ENCODE results near the gene PPARD. TPM values are rescaled to one million over a fixed set of nuclear protein-coding genes. Genes with fewer than 3 reads are reported as not detected.
"Not testable (repeated sequence)": the region's sequence is repeated elsewhere in the genome, so short reads cannot be mapped to it uniquely, and the experiment has no call there.

Gene PPARD
- total RNA-seq, 2 donors from 2014 or later: 6.0 to 11.2 TPM

DNA sequence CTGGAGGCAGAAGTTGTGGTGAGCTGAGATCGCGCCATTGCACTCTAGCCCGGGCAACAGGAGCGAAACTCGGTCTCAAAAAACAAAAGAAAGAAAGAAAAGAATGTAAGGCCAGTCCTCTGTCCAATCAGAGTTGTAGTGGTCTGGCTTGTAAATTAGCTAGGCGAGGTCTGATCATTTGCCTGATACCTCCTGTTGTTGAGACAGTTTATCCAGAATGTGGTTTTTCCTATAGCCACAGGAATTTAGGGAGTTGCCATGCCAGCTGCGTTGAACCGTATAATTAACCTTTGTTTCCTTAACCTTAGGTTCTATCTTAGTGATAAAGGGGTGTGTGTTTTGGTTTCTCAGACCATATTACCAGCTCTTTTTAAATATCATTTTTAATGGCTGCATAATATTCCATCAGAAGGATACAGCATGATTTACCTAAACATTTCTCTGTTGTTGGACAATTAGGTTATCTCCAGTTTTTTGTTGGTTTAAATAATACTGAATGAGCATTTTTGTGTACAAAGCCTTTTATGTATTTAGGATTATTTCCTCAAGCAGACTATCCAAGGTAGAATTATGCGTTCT, 11.7 kb upstream of the PPARD start:
- no peak for DNase-seq
- Histone ChIP-seq H3K36me3 (replicated peaks in 1 of 2; ENCODE audit: insufficient read depth in 1 of 2, low read depth in 2 of 2) (no peaks in the 10 kb centered on the region), H3K4me3 (no peak overlapping the region), H3K4me1 (no peaks in the 10 kb centered on the region), H3K9me3 (no peaks in the 10 kb centered on the region), H3K27me3 (no peaks in the 10 kb centered on the region), H3K27ac (no peak overlapping the region)
- intact Hi-C loops (cut with DNase I): no loop called here
- no peak for ATAC-seq
- WGBS, 2 donors: 90 to 97% methylated on average over 9 of the region's 9 CpGs
- TF ChIP-seq, protein P1, sequence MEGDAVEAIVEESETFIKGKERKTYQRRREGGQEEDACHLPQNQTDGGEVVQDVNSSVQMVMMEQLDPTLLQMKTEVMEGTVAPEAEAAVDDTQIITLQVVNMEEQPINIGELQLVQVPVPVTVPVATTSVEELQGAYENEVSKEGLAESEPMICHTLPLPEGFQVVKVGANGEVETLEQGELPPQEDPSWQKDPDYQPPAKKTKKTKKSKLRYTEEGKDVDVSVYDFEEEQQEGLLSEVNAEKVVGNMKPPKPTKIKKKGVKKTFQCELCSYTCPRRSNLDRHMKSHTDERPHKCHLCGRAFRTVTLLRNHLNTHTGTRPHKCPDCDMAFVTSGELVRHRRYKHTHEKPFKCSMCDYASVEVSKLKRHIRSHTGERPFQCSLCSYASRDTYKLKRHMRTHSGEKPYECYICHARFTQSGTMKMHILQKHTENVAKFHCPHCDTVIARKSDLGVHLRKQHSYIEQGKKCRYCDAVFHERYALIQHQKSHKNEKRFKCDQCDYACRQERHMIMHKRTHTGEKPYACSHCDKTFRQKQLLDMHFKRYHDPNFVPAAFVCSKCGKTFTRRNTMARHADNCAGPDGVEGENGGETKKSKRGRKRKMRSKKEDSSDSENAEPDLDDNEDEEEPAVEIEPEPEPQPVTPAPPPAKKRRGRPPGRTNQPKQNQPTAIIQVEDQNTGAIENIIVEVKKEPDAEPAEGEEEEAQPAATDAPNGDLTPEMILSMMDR (IDR thresholded peaks at IDR 0.05): no peak
- no peak for TF ChIP-seq POLR2A (IDR thresholded peaks at IDR 0.05)

DNA sequence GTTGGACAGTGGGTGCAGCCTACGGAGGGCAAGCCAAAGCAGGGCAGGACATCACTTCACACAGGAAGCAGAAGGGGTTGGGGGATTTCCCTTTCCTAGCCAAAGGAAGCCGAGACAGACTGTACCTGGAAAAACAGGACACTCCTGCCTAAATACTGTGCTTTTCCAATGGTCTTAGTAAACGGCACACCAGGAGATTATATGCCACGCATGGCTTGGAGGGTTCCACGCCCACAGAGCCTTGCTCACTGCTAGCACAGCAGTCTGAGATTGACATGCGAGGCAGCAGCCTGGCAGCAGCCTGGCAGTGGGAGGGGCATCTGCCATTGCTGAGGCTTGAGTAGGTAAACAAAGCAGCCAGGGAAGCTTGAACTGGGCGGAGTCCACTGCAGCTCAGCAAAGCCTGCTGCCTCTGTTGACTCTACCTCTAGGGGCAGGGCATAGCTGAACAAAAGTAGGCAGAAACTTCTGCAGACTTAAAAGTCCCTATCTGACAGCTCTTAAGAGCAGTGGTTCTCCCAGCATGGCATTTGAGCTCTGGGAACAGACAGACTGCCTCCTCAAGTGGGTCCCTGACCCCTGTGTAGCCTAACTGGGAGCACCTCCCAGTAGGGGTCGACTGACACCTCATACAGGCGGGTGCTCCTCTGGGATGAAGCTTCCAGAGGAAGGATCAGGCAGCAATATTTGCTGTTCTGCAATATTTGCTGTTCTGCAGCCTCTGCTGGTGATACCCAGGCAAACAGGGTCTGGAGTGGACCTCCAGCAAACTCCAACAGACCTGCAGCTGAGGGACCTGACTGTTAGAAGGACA, 10.1 kb upstream of the PPARD start:
- H3K9me3 ChIP-seq; H3K27ac ChIP-seq; H3K4me3 ChIP-seq; H3K27me3 ChIP-seq; H3K4me1 ChIP-seq; ATAC-seq; intact Hi-C loops (cut with DNase I); H3K36me3 ChIP-seq (replicated peaks in 1 of 2; ENCODE audit: insufficient read depth in 1 of 2, low read depth in 2 of 2): not testable (repeated sequence)
- TF ChIP-seq, protein P1 (IDR thresholded peaks at IDR 0.05): peak in 1 of 7 experiments; percentile 23
- DNase-seq: peak; percentile 32 to 82 (median 62)
- WGBS, 2 donors: 71 to 78% methylated on average over 6 to 9 of the region's 9 CpGs

DNA sequence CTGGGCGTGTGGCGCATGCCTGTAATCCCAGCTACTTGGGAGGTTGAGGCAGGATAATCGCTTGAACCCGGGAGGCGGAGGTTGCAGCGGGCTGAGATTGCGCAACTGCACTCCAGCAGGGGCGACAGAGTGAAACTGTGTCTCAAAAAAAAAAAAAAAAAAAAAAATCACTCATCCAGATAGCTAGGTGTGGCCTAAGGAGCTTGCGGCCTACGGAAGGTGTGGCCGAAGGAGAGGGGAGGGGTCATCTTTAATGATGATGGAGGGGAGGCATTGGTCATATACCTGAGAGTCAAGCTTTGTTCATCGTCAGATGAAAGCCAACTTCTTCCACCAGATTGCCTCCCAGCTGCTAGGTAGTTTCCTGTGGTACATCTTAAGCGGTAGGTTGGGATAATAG, 801 bp upstream of the PPARD start:
- H3K4me1 ChIP-seq: peaks cover 27% of the 10 kb centered on the region
- H3K9me3 ChIP-seq: no peaks in the 10 kb centered on the region
- no peaks in the 10 kb centered on the region for H3K27me3 ChIP-seq
- intact Hi-C loops (cut with DNase I): no loop called here
- H3K36me3 ChIP-seq (replicated peaks in 1 of 2; ENCODE audit: insufficient read depth in 1 of 2, low read depth in 2 of 2): no peaks in the 10 kb centered on the region
- 71 to 76% methylated on average over 13 of the region's 13 CpGs for WGBS, 2 donors
- no peak for TF ChIP-seq POLR2A (IDR thresholded peaks at IDR 0.05)
- TF ChIP-seq, protein P1 (IDR thresholded peaks at IDR 0.05): no peak
- DNase-seq (no peak), ATAC-seq (no peak)
- no peak overlapping the region for H3K27ac ChIP-seq
- no peak overlapping the region for H3K4me3 ChIP-seq

DNA sequence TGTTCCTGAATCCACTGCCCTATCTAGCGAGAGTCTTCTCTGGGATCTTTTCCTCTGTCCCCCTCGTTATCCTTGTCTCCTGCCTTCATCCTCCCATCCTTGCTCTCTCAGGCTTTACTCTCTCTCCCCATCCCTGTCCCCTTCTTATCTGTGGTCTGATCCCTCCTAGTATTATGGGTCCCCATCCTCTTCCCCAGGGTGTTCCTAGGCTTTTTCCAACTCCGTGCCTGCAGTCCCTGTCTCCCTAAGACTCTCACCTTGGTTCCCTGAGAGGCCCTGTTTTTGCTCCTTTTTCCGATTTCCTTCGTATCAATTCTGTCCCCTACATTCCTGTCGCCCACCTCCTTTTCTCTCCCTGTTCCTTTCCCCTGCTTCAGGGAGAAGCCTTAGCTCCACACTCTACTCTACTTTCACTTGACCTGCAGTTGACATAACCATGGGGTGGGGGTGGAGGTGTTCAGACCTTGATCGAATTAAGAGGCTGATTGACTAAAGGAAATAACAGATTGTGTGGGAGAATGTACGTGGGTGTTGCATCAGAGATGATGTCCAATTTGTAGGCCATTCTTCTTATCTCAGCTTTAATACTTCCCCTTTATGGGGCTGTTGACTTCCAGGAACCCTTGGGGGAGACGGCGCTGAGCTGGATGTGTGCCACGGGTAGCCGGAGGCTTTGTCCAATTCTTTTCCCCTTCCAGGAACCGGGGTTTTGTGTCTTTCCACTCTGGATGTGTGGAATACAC, 905 bp downstream of the PPARD start:
- peak; percentile 23 to 59 (median 31) for DNase-seq

More for the DNA sequence above, 905 bp downstream of the PPARD start:
- no peaks in the 10 kb centered on the region for H3K36me3 ChIP-seq (replicated peaks in 1 of 2; ENCODE audit: insufficient read depth in 1 of 2, low read depth in 2 of 2)
- H3K27ac ChIP-seq: peak overlapping the region in 3 of 4 donors; percentile 82 to 90 (median 88)
- intact Hi-C loops (cut with DNase I): no loop called here
- H3K4me3 ChIP-seq: peak overlapping the region; percentile 67 to 95
- TF ChIP-seq, protein P1 (IDR thresholded peaks at IDR 0.05): no peak
- TF ChIP-seq POLR2A (IDR thresholded peaks at IDR 0.05): peak in 1 of 3 donors; percentile 9
- ATAC-seq: no peak
- no peaks in the 10 kb centered on the region for H3K9me3 ChIP-seq
- peaks cover 27% of the 10 kb centered on the region for H3K4me1 ChIP-seq
- no peaks in the 10 kb centered on the region for H3K27me3 ChIP-seq
- WGBS, 2 donors: 14 to 19% methylated on average over 13 of the region's 13 CpGs
